A172 (cell line): ENCODE measurements around the gene YIPF2. TPM values are rescaled to one million over a fixed set of nuclear protein-coding genes. Genes with fewer than 3 reads are reported as not detected.

Experiments
- DNase-seq: peaks from one replicate; pipeline ENCODE4 v3.0.0-alpha.2; 2015; ENCODE audit warnings: low spot score
- total RNA-seq: library from RNA; depleted of rRNA; stranded (reverse); fragments of >200 nt; shearing (Covaris generic); gene quantifications from 2 replicates; pipeline ENCODE4 v1.2.3, GENCODE V29; 2014; rRNA removed

YIPF2 gene
- total RNA-seq, 1 experiment from 2014 or later = 72.8 TPM

DNA sequence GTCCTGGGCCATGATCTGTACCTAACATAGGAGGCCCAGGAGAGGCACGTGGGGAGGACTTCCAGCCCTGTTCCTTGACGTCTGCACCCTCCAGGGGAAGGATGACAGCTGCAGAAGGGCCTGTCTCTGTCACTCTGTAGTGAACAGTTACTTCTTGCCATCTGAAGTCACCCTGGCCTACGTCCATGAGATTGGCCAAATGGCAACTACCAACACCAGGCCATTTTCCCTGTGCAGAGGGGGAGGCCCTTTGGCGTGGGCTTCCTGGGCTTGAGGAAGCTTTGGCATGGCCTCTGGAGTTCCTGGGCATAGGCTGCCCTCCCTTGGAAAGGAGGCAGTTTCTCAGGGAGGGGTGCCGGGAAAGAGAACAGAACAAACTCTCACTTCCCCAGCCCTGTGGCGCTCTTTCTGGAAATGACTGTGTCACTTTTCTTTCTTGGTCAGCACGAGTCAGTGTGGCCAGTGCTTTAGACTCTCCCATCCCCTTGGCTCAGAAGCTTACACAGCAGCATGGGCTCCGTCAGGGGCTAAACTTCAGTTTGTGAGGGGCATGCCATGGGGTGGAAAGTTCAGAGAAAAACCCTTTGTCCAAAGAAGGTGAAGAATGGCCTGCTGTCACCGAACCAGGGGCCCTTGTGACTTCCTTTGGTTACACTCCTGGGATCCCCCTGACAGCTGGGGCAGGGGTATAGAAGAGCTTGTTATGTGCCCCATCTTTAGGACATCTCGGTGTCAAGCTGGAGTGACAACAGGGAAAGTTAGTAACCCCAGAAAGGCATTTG lies 51.8 kb downstream of the YIPF2 start:
- no peak for DNase-seq

DNA sequence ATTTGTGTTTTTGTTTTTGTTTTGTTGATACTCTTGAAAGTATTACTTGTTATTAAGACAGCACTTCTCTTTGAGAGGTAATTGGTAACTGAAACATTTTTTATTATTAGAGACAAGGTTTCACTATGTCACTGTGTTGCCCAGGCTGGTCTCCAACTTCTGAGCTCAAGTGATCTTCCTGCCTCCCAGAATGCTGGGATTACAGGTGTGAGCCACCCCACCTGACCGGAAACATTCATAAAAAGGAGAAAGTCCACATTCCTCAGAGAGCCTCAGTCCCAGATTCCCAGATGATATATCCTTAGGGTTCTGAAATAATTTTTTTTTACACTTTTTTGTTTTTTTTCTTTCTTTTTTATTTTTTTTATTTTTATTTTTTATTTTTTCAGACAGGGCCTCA lies 54.4 kb downstream of the YIPF2 start:
- no peak for DNase-seq

DNA sequence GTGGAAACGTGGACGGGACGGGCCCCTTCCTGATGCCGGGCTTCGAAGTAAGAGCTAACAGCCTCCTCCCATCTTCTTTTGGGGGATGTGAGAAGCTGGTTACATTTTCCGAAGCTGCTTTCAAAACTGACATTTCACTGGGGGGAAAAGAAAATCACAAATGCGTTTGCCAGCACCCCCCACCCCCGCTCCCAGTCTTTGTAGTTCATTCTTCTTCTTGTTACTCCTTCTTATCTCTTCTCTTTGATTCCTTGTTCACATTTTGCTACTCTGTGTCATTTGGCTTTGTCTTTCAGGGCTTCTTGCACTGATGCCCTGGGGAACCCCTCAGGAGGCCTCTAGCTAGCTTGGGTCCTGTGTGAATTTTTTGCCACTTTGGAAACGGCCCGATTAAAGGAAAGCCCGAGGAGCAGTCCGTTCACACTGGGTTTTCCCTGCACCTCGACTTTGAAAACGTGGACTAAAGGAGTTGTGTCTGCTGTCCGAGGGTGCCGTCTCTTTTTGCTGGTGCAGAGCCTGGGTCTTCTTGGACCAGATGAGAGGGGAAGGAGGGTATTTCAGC lies 55.8 kb downstream of the YIPF2 start:
- no peak for DNase-seq

Other genes with a start within 250 kb of the YIPF2 start
- gene QTRT1, start 227.2 kb downstream of the YIPF2 start, total RNA-seq = 43.0 and 48.8 TPM in 2 replicates
- gene DNM2, start 210.6 kb downstream of the YIPF2 start, total RNA-seq = 51.7 and 56.0 TPM in 2 replicates
- 53.2 and 75.7 TPM in 2 replicates for gene TMED1, start 92.4 kb downstream of the YIPF2 start, total RNA-seq
- gene C19orf38, start 80.2 kb downstream of the YIPF2 start, total RNA-seq = 0.22 and 1.5 TPM in 2 replicates
- 46.6 and 53.0 TPM in 2 replicates for gene CARM1, start 57.1 kb downstream of the YIPF2 start, total RNA-seq
- 45.6 and 56.0 TPM in 2 replicates for gene TIMM29, start 172 bp upstream of the YIPF2 start, total RNA-seq
- 130 and 194 TPM in 2 replicates for gene SMARCA4, start 32.4 kb upstream of the YIPF2 start, total RNA-seq
- gene LDLR, start 160.8 kb upstream of the YIPF2 start, total RNA-seq = 118 and 151 TPM in 2 replicates
- gene SPC24, start 227.1 kb upstream of the YIPF2 start, total RNA-seq = 109 and 113 TPM in 2 replicates